ENCODE measurements around the gene SPAAR. TPM values are rescaled to one million over a fixed set of nuclear protein-coding genes. Genes with fewer than 3 reads are reported as not detected.

SPAAR gene
- total RNA-seq, 1 donor from 2014 or later, result 0.56 TPM

DNA sequence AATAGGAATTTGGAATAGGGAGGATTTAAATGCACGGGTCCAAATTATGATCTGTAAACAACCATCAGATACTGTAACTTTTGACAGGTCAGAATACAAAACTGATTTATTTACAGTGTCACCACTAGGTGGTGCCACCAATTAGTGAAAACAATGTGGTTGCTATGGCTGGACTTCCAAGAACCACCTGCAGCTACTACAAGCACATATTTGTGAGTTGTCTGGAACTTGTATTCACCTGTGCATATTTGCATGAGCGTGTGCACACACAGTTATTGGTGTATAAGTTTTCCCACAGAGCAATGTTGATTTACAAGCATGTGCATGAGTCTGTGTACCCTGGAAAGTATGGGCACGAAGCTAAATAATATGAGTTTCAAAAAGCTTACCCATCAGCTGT lies 6.2 kb upstream of the SPAAR start:
- no peak overlapping the region for H3K4me3 Mint-ChIP-seq (ENCODE audit: unreplicated experiment)
- peak; percentile 21 for DNase-seq (ENCODE audit: extremely low spot score, unreplicated experiment)
- TF ChIP-seq, protein P1, sequence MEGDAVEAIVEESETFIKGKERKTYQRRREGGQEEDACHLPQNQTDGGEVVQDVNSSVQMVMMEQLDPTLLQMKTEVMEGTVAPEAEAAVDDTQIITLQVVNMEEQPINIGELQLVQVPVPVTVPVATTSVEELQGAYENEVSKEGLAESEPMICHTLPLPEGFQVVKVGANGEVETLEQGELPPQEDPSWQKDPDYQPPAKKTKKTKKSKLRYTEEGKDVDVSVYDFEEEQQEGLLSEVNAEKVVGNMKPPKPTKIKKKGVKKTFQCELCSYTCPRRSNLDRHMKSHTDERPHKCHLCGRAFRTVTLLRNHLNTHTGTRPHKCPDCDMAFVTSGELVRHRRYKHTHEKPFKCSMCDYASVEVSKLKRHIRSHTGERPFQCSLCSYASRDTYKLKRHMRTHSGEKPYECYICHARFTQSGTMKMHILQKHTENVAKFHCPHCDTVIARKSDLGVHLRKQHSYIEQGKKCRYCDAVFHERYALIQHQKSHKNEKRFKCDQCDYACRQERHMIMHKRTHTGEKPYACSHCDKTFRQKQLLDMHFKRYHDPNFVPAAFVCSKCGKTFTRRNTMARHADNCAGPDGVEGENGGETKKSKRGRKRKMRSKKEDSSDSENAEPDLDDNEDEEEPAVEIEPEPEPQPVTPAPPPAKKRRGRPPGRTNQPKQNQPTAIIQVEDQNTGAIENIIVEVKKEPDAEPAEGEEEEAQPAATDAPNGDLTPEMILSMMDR (IDR thresholded peaks at IDR 0.05), result peak; percentile 75
- H3K27me3 Mint-ChIP-seq (ENCODE audit: unreplicated experiment), result peaks cover 6% of the 10 kb centered on the region
- H3K36me3 Mint-ChIP-seq (ENCODE audit: unreplicated experiment), result no peaks in the 10 kb centered on the region
- H3K9me3 Mint-ChIP-seq (ENCODE audit: unreplicated experiment), result no peaks in the 10 kb centered on the region
- H3K27ac Mint-ChIP-seq (ENCODE audit: unreplicated experiment), result no peak overlapping the region
- H3K4me1 Mint-ChIP-seq (ENCODE audit: unreplicated experiment), result peaks cover 50% of the 10 kb centered on the region

GRCh38 chr9:35904338-35904737 lies 5.0 kb upstream of the SPAAR start:
- H3K27ac Mint-ChIP-seq (ENCODE audit: unreplicated experiment), result peak overlapping the region; percentile 98
- H3K36me3 Mint-ChIP-seq (ENCODE audit: unreplicated experiment), result no peaks in the 10 kb centered on the region
- TF ChIP-seq, protein P1 (IDR thresholded peaks at IDR 0.05), result no peak
- no peaks in the 10 kb centered on the region for H3K9me3 Mint-ChIP-seq (ENCODE audit: unreplicated experiment)
- H3K4me1 Mint-ChIP-seq (ENCODE audit: unreplicated experiment), result peaks cover 63% of the 10 kb centered on the region
- H3K4me3 Mint-ChIP-seq (ENCODE audit: unreplicated experiment), result no peak overlapping the region
- peaks cover 6% of the 10 kb centered on the region for H3K27me3 Mint-ChIP-seq (ENCODE audit: unreplicated experiment)
- DNase-seq (ENCODE audit: extremely low spot score, unreplicated experiment), result no peak

DNA sequence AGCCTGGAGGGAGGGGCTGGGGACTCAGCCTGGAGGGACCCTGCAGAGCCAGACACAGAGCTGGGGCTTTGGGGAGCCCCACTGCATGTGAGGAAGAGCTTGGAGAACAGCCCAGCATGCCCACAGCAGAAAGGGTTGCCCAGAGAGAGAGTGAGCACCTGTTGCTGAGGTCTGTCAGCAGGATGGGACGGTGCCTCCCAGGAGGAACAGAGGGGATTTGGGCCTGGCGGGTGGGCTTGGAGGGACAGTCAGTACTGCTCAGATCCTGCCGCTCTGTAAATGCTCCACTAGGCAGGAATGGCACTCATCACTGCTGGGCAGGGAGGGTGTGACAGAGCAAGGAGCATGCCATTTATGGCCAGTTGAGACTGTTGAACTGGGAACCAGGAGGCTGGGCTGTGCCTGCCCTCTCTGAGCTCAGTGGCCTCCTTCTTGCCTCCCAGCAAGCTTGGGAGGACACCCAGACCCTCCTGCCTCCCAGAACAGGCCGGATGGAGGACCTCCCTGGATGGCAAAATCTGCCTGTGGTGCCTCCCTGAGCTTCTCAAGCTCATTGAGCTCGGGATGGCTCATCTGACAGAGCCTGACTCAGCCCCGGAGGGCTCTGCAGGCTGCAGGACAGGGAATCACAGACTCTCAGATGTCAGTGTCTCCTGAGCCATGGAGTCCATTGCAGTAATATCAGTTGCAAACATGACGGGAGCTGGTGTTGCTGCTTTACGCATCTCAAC lies 4.1 kb upstream of the SPAAR start:
- peak overlapping the region; percentile 30 for H3K4me3 Mint-ChIP-seq (ENCODE audit: unreplicated experiment)
- no peaks in the 10 kb centered on the region for H3K36me3 Mint-ChIP-seq (ENCODE audit: unreplicated experiment)
- H3K27ac Mint-ChIP-seq (ENCODE audit: unreplicated experiment), result peak overlapping the region; percentile 98
- peaks cover 70% of the 10 kb centered on the region for H3K4me1 Mint-ChIP-seq (ENCODE audit: unreplicated experiment)
- peaks cover 6% of the 10 kb centered on the region for H3K27me3 Mint-ChIP-seq (ENCODE audit: unreplicated experiment)
- DNase-seq (ENCODE audit: extremely low spot score, unreplicated experiment), result no peak
- TF ChIP-seq, protein P1 (IDR thresholded peaks at IDR 0.05), result no peak
- no peaks in the 10 kb centered on the region for H3K9me3 Mint-ChIP-seq (ENCODE audit: unreplicated experiment)

GRCh38 chr9:35905912-35906679 lies 3.2 kb upstream of the SPAAR start, which contains the start of gene HRCT1:
Gene HRCT1 (plus strand): TSS chr9:35906202. CDS start chr9:35906288, 86 bp downstream.
- H3K27ac Mint-ChIP-seq (ENCODE audit: unreplicated experiment), result peak within 1 kb of the TSS; percentile 98
- H3K4me3 Mint-ChIP-seq (ENCODE audit: unreplicated experiment), result peak within 1 kb of the TSS; percentile 53
- H3K36me3 Mint-ChIP-seq (ENCODE audit: unreplicated experiment), result no peaks in the 10 kb centered on the region
- peaks cover 2% of the 10 kb centered on the region for H3K27me3 Mint-ChIP-seq (ENCODE audit: unreplicated experiment)
- peak; percentile 95 for DNase-seq (ENCODE audit: extremely low spot score, unreplicated experiment)
- TF ChIP-seq, protein P1 (IDR thresholded peaks at IDR 0.05), result no peak
- peaks cover 78% of the 10 kb centered on the region for H3K4me1 Mint-ChIP-seq (ENCODE audit: unreplicated experiment)
- H3K9me3 Mint-ChIP-seq (ENCODE audit: unreplicated experiment), result no peaks in the 10 kb centered on the region

All from osteocyte (in vitro differentiated cells).